T-helper 2 cell treated with Interferon-gamma antibody and Interleukin-4, amounts not matched to agents 5 μg/mL and 100 μg/mL, for 36 hours (primary cell): ENCODE results near the gene XDH.

Source experiments
- DNase-seq: peaks from one replicate; pipeline ENCODE4 v3.0.0; 2021; ENCODE audit warnings: low spot score
- H3K27ac Mint-ChIP-seq: one replicate; pipeline ENCODE4 v1.8.0; 2021; ENCODE audit warnings: mild to moderate bottlenecking, mixed read lengths
- H3K27me3 Mint-ChIP-seq: one replicate; pipeline ENCODE4 v1.8.0; 2021; ENCODE audit warnings: low read depth, mixed read lengths
- H3K36me3 Mint-ChIP-seq: one replicate; pipeline ENCODE4 v1.8.0; 2021; ENCODE audit warnings: low read depth, mixed read lengths
- H3K4me1 Mint-ChIP-seq: one replicate; pipeline ENCODE4 v1.8.0; 2021; ENCODE audit warnings: low read depth, mixed read lengths
- H3K4me3 Mint-ChIP-seq: one replicate; pipeline ENCODE4 v1.8.0; 2022; ENCODE audit warnings: mild to moderate bottlenecking, moderate library complexity, mixed read lengths
- H3K9me3 Mint-ChIP-seq: one replicate; pipeline ENCODE4 v1.8.0; 2021; ENCODE audit warnings: mixed read lengths

The XDH gene

DNA sequence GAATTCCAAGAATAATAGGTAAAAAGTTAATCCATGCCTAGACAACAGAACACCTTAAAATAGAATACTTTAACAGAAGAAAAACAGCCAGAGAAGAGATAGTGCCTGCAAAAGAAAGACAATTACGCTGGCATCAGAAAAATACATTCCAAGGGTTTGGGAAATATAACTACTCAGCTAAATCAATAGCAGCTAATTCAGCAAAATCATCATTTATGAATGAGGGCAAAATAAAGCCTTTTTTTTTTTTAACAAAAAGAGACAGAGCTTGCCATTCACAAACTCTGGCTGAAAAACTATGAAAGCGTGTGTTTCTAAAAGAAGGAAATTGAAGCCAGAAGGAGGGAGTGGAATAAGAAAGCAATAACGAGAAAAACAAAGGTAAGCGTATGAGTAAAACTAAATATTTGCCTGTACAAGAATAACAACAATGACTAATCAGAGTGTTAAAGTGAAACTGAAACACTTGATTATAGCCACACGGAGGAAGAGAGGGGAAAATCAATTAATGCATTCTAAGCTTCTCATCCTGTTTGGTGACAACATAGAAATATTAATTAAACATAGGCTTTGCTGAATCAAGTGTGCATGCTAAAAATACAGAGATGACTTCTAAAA lies 90.4 kb downstream of the XDH start:
- no peak for DNase-seq
- no peaks in the 10 kb centered on the region for H3K9me3 Mint-ChIP-seq
- peak overlapping the region; percentile 80 for H3K27ac Mint-ChIP-seq
- peaks cover 11% of the 10 kb centered on the region for H3K27me3 Mint-ChIP-seq
- peaks cover 47% of the 10 kb centered on the region for H3K4me1 Mint-ChIP-seq
- H3K36me3 Mint-ChIP-seq = no peaks in the 10 kb centered on the region
- peak overlapping the region; percentile 75 for H3K4me3 Mint-ChIP-seq

DNA sequence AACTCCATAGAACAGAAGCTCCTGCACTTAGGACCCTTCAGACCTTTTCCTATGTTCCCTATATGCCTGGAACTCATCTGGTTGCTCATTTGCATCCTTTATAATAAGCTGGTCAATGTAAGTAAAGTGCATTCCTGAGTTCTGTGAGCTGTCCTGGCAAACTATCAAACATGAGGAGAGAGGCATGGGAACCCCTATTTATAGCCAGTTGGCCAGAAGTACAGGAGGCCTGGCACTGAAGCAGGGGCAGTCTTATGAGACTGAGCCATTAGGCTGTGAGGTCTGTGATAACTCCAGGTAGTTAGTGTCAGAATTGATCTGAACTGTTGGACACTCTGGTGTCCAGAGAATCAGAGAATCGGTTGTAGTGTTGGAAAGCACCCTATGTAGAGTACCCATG lies 92.2 kb downstream of the XDH start:
- H3K4me3 Mint-ChIP-seq = no peak overlapping the region
- DNase-seq = no peak
- peaks cover 7% of the 10 kb centered on the region for H3K27me3 Mint-ChIP-seq
- peak overlapping the region; percentile 59 for H3K27ac Mint-ChIP-seq
- H3K9me3 Mint-ChIP-seq = no peaks in the 10 kb centered on the region
- peaks cover 63% of the 10 kb centered on the region for H3K4me1 Mint-ChIP-seq
- H3K36me3 Mint-ChIP-seq = no peaks in the 10 kb centered on the region

DNA sequence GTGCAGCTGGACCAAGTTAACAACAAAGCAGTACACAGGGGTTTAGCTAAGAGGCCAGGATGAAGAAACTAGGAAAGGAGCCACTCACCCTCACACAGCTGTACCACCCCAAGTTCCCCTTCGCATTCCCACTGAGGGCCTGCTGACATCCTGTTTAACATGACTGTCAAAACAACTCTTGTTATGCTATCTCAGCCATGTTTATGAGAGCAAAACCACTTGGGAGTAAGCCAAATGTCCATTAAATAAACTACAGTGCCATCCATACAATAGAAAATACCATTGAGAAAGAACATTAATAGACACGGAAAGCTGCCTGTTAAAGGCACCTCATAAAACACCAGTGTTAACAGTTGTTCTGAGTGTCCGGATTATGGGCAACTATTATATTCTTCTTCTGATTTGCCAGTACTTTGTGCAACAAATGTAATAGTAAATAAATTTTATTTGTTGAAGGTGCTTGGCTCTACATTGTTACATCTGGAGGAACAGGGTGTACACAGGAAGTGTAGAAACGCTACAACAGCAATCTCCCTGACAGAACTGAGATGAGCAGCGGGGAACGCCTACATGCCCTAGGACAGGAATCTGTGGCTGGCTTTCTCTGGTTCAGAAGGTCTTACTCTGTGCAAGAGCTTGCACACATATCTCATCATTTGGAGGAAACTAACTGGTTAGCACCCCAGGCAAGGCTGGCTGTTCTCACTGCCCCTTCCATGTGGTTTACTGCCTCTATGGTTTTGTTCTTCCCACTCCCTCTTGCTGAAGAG lies 95.0 kb downstream of the XDH start:
- Mint-ChIP-seq H3K9me3 (no peaks in the 10 kb centered on the region), H3K4me3 (peak overlapping the region; percentile 72), H3K27me3 (peaks cover 3% of the 10 kb centered on the region), H3K27ac (peak overlapping the region; percentile 86), H3K4me1 (peaks cover 57% of the 10 kb centered on the region), H3K36me3 (no peaks in the 10 kb centered on the region)
- peak; percentile 54 for DNase-seq

DNA sequence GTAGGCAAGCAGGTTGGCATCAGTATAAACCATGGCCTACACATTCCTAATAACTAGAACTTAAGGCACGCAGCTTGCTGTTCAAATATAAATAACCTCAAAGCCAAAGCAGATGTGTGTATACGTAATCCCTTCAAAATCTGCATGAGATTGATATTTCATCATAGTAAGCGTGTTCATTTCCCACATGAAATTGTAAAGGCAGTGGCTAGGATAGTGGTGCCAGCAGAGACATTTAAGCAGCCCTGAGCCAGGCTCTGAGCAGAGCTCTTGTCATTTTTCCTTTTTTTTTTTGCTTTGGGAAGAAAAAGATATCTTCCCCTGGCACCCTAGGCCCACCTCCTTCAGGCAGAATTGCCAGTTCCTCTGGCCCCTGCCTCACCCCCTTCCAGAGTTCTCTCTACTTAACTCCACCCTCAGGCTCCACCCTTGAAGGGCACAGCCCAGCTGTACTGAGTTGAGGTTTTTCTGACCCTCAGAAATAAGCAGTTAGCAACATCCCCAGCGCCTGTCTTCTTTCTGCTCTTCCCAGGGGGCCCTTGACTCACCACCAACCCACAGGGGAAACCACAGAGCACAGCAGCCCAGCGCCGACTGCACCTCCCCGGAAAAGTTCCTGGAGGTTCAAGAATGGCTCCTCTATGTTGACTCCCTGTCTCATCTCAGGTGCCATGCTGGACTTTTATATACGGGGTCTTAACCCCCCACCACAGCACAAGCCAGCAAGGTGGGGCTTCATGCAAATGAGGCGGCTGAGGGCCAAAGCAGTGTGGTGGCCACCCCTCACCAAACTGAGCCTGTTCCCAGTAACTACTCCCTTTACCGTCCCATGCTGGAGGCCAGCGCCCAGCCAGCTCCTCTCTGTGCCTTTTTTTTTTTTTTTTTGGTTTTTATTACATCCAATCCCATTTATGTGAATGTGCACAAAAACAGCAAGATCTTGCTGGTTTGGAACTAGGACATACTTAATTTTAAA lies 95.9 kb downstream of the XDH start:
- peak overlapping the region; percentile 72 for H3K4me3 Mint-ChIP-seq
- no peaks in the 10 kb centered on the region for H3K36me3 Mint-ChIP-seq
- DNase-seq = peak; percentile 57
- H3K27ac Mint-ChIP-seq = peak overlapping the region; percentile 86
- H3K27me3 Mint-ChIP-seq = peaks cover 5% of the 10 kb centered on the region
- peaks cover 48% of the 10 kb centered on the region for H3K4me1 Mint-ChIP-seq
- no peaks in the 10 kb centered on the region for H3K9me3 Mint-ChIP-seq

DNA sequence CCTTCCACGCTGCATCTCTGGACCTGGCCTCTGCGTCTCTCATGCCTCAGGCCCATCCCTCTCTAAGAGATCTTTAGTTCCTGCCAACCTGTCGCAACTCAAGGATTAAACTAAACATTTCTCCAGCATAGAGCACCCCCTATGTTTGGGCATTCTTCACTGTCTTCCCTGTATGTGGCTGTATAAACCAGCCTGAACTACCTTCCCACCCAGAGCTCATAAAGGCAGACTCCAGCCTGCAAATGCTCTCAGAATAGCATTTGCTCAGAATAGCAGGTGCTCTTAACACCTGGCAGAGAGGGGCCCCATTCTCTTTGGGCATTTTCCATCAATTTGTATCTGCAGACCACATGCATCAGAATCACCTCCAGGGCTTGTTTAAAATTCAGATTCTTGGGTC lies 97.1 kb downstream of the XDH start:
- Mint-ChIP-seq H3K4me3 (no peak overlapping the region), H3K4me1 (peaks cover 36% of the 10 kb centered on the region), H3K36me3 (no peaks in the 10 kb centered on the region), H3K27me3 (peaks cover 11% of the 10 kb centered on the region), H3K9me3 (no peaks in the 10 kb centered on the region), H3K27ac (peak overlapping the region; percentile 26)
- no peak for DNase-seq

DNA sequence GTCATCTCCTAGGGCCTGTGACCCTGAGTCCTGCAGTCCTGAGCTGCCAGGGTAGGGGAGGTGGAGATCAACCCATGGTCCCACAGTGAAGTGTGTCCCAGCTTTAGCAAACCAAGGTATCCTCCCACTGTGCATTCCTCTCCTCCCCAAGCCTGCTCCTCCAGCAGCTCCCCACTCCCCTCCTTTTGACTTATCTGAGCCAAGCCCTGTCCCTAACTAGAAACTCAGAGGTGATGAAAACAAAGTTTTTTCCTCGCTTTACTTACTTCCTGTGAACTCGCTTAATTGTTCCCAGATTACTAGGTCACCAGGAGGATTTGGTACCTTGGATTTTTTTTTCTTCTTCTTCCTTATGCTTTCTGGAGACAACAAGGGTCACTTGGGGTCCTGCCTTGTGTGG lies 99.8 kb downstream of the XDH start:
- no peak for DNase-seq
- Mint-ChIP-seq H3K27me3 (peaks cover 32% of the 10 kb centered on the region), H3K9me3 (peaks cover 7% of the 10 kb centered on the region), H3K4me1 (peaks cover 24% of the 10 kb centered on the region), H3K4me3 (no peak overlapping the region), H3K36me3 (no peaks in the 10 kb centered on the region), H3K27ac (no peak overlapping the region)

DNA sequence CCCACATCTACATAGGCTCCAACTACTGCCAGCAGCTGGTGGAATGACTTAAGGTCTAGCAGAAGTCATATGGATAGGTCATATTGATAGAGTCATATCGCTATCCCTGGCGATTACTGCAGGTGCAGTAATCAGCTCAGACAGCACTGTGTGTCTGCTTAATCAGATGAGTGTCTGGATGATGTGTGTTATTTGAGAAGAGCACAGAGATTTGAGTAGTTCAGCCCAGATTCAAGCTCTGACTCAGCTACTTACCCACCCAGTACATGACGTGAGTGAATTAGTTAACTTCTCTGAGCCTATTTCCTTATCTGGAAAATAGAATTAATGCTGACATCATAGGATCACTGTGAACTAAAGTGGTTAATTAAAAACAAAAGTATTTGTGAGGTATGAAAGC lies 101.6 kb downstream of the XDH start:
- Mint-ChIP-seq H3K27me3 (peaks cover 48% of the 10 kb centered on the region), H3K4me1 (peaks cover 10% of the 10 kb centered on the region), H3K36me3 (no peaks in the 10 kb centered on the region), H3K4me3 (no peak overlapping the region), H3K9me3 (peaks cover 9% of the 10 kb centered on the region), H3K27ac (no peak overlapping the region)
- no peak for DNase-seq

DNA sequence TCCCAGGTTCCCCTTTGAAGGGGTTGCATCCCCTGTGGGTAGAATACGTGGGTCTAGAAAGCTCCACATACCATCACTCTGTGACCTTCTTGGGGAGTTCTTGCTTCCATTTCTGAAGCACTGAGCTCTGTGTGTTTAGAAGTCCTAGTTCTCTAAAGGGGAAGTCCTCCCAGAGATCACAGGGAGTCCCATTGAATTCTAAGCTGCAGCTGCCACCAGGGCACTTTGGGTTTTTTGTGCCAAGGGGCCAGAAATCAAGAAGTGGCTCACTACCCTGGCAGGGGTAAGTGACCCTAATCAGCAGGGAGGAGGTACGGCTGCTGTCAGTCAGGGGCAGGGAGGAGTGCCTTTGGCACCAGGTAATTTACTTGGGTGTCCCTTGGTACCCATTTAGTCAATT lies 109.7 kb downstream of the XDH start:
- no peak for DNase-seq
- peaks cover 34% of the 10 kb centered on the region for H3K27me3 Mint-ChIP-seq
- peaks cover 4% of the 10 kb centered on the region for H3K4me1 Mint-ChIP-seq
- H3K9me3 Mint-ChIP-seq = peaks cover 2% of the 10 kb centered on the region
- no peak overlapping the region for H3K4me3 Mint-ChIP-seq
- no peaks in the 10 kb centered on the region for H3K36me3 Mint-ChIP-seq
- H3K27ac Mint-ChIP-seq = no peak overlapping the region

DNA sequence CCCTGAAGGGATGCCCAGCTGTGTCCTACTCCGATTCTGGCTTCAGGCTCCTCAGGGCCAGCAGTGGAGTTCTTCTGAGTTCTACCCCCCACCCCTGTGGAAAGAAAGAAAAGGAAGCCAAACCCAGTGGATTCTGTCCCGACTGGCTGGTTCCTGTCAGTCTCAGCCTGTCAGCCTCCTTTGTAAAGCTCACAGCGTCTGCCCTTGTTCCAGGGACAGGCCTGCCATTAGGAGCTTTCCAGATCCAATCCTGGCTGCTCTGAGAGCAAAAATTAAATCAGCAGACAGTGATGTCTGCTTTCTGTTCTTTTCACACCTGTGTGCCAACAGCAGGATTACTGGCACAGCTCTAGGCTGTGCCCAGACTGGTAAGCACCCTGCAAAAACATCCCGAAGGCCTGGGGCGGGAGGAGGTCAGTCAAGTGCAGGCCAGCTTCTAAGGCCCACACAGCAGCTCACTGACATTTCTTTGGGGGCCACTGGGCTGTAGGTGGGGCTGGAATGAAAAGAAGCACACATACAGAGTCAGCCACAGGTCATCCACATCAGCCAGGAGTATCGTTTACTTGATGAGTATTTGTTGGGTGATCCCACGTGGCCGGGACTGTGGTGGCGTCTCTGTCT lies 111.5 kb downstream of the XDH start:
- Mint-ChIP-seq H3K9me3 (no peaks in the 10 kb centered on the region), H3K36me3 (no peaks in the 10 kb centered on the region), H3K4me1 (peaks cover 2% of the 10 kb centered on the region), H3K4me3 (no peak overlapping the region), H3K27me3 (peaks cover 21% of the 10 kb centered on the region), H3K27ac (no peak overlapping the region)
- DNase-seq = no peak

DNA sequence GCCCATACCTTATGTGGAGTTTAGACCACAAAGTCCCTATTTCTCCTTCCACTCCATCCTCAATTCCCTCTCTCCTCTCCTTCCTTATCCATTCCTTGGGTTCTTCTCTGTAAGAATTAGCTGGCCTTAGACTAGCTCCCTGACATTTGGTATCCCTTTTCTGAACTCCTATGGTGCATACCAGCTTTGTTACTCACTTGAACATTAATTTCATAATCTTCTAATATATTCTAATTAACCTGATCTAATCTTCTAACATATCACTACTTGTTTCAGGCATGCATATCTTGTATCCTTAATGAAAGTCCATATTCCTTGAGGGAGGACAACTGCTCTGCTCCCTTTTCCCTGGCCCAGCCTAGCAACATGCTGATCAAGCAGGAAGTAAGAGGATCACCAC lies 114.2 kb downstream of the XDH start:
- no peak overlapping the region for H3K4me3 Mint-ChIP-seq
- peaks cover 6% of the 10 kb centered on the region for H3K27me3 Mint-ChIP-seq
- no peak for DNase-seq
- no peaks in the 10 kb centered on the region for H3K4me1 Mint-ChIP-seq
- no peak overlapping the region for H3K27ac Mint-ChIP-seq
- no peaks in the 10 kb centered on the region for H3K36me3 Mint-ChIP-seq
- H3K9me3 Mint-ChIP-seq = no peaks in the 10 kb centered on the region

DNA sequence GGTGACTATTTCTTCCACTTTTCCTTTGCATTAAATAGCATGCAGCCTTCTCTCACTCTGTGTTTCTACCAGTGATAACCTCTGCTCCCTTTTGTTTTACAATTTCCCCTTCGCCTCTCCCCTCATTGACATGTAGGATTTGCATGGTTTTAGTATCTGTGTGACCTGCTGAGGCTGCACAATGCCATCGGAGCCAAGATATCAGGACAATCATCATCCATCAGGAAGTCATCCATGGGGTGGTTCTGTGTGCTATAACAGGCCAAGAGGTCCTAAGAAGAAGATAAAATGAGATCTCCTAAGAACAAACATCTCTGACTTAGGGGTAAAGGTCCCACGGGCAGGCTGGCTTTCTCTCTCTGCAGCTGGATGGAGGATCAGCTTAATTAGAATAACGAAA lies 115.0 kb downstream of the XDH start:
- no peak for DNase-seq
- Mint-ChIP-seq H3K36me3 (no peaks in the 10 kb centered on the region), H3K4me3 (no peak overlapping the region), H3K9me3 (no peaks in the 10 kb centered on the region), H3K27me3 (peaks cover 5% of the 10 kb centered on the region), H3K4me1 (no peaks in the 10 kb centered on the region), H3K27ac (no peak overlapping the region)

DNA sequence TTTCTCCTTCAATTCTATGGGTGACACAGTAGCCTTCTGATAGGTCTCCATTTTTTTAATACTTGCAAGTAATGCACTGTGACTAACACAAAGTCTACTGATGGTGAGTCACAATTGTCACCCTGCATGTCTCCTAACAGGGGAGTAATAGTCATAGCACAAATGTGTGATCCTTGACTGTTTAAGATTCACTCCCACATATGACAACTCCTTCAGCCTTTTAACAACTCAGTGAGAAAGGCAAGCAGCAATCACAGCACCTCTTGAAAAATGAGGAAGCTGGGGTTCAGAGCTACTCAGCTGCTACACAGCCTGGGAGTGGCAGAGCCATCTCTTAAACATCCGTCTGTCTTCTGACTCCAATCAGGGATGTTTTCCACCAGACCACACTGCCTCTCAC lies 116.8 kb downstream of the XDH start:
- Mint-ChIP-seq H3K27me3 (peaks cover 5% of the 10 kb centered on the region), H3K4me3 (no peak overlapping the region), H3K36me3 (no peaks in the 10 kb centered on the region), H3K27ac (no peak overlapping the region), H3K4me1 (no peaks in the 10 kb centered on the region), H3K9me3 (no peaks in the 10 kb centered on the region)
- no peak for DNase-seq

DNA sequence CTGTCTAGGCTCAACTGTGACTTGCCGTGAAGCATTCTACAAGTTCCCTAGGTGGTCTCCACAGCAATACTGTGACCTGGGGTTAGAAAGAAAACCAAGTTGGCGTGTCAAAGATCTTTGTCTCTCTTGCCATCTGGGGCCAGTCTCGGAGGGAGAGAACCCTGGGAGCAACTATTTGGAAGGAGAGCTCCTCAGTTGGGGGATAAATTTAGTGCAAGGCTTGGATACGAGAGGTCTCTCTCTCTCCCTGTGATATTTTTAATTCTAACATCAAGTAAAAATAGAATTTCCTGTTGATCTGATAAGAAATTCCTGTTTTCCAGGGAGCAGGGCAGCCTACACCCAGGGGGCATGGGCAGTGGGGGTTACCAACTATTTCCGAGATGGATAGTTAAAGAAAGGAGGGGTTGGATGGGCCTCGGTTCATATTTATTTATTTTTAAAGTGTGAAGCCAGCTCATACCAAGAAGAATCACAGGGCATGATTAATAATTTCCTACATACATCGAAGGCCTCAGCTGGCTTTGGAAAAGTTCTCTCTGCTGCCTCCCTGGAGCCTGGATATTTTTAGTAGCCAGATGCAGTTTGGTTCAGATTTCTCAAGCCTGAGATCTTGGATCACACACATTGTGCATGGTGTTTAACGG lies 117.8 kb downstream of the XDH start:
- Mint-ChIP-seq H3K4me1 (no peaks in the 10 kb centered on the region), H3K9me3 (no peaks in the 10 kb centered on the region), H3K27ac (no peak overlapping the region), H3K27me3 (peaks cover 5% of the 10 kb centered on the region), H3K36me3 (no peaks in the 10 kb centered on the region), H3K4me3 (no peak overlapping the region)
- DNase-seq = no peak
